GM18909 (cell line): ENCODE results near the gene TM2D3.
A peak's percentile ranks its signal among the peaks of the same experiment; 100 is the strongest.
"Not testable (repeated sequence)": the region's sequence is repeated elsewhere in the genome, so short reads cannot be mapped to it uniquely, and the experiment has no call there.

Experiments
- ATAC-seq: cut with Tn5 transposase; IDR thresholded peaks from one replicate; pipeline ENCODE4 v1.9.1; 2021; ENCODE audit warnings: mild to moderate bottlenecking; ENCODE audit not compliant: unreplicated experiment, poor library complexity

The TM2D3 gene

DNA sequence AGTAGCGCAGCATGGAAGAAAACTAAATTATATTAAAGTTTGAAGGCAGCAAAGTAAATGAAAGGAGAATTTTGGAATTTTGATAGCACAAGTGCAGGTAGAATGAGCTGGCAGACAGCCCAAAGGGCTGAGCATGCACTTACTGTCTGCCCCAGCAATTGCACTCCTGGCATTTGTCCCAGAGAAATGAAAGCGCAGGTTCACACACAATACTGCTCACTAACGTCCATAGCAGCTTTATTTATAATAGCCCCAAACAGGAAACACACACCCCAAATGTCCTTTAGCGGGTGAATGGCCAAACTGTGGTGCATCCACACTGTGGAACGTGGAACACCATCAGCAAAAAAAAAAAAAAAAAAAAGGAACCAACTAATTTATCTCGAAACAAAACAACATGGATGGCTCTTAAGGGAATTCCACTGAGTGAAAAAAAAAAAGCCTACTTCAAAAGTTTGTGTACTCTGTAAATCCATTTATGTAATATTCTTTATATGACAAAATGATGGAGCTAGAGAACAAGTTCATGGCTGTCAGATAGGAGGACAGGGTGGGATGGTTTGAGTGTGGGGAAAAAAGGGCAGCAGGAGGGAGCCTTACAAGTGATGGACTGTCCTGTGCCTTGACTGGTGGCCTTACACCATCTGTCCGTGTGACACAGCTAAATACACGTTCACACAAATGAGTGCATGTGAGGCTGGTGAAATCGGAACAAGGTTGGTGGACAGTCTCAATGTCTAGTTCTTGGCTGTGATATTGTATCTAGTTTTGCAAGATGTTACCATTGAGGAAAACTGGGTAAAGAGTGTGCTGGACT lies 6.0 kb upstream of the TM2D3 start:
- no peak for ATAC-seq

DNA sequence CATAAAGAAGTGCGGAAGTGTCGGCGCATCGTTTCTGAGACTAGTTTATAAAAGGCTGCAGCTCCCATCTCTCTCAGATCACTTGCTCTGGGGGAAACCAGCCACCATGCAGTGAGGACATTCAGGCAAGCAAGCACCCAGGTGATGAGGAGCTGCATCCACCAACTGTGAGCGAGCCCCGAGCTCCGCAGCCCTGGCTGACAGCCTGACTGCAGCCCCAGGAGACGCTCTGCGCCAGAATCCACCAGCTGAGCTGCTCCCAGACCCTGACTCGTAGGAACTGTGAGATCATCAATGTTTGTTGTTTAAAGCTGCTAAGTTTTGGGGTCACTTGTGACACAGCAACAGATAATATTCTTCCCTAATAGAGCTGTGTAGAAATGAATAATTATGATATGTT lies 5.0 kb upstream of the TM2D3 start:
- no peak for ATAC-seq

GRCh38 chr15:101654624-101655337 lies 2.6 kb upstream of the TM2D3 start:
- ATAC-seq, result not testable (repeated sequence)

GRCh38 chr15:101654171-101654570 lies 2.0 kb upstream of the TM2D3 start:
- ATAC-seq, result no peak

GRCh38 chr15:101652786-101653430 lies 727 bp upstream of the TM2D3 start:
- no peak for ATAC-seq

GRCh38 chr15:101651554-101652097 lies 555 bp downstream of the TM2D3 start:
- peak; percentile 51 for ATAC-seq

DNA sequence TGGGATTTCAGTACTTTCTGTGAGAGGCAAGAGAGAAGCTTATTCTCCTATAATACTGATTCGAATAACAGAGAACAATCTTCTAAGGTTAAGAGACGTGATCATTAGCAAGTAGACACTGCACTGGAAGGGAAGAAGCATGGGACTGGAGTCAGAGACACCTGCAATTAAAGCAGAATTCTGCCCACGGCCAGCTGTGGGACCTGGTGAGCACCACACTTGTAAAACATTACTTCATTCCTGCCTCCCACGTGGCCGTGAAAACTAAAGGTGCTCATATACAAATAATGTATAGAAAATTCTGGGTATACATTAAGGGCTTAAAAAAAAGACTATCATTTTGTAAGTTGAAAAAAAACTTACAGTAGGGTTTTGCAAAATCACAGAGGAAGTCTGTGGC lies 2.0 kb downstream of the TM2D3 start:
- no peak for ATAC-seq

GRCh38 chr15:101648356-101648755 lies 3.8 kb downstream of the TM2D3 start:
- no peak for ATAC-seq

DNA sequence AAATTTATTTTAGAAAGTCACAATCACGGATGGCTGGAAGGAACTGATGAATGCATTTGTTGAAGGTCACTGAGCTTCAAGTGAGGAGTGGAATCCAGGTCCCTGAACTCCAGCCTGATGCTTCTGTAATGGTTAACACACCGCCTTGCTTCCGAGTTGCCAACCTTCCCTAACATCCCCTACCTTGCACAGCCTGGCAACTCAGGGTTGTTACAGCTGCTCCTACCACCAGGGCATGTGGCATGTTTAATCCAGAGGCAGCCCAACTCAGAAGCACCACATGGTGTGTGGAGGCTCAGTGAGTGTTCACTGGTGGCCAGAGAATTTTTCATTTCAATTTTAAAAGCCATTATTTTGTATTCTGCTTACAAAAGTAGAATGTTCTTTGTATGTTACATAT lies 4.9 kb downstream of the TM2D3 start:
- ATAC-seq, result no peak

DNA sequence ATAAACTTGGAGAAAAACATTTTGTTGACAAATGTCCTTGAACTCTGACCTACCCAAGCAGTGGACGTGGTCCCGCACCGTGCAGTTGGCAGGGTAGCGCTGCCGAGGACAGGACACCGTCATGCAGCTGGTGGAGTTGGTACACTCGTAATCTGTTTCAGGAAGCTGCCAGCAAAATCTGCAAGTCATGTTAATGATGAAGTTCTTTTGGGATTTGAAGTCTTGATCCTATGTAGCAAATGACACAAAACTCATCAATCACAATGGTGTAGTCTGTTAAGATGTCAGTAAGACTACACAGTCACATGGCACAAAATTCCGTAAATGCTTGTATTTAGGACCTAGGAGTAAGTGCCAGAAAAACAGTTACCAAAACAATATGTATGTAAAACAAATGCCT lies 5.5 kb downstream of the TM2D3 start:
- ATAC-seq, result no peak

- ATAC-seq, result no peak
Measured at GRCh38 chr15:101642361-101642760, 9.8 kb downstream of the TM2D3 start.

GRCh38 chr15:101641894-101642293 lies 10.3 kb downstream of the TM2D3 start:
- ATAC-seq, result no peak

GRCh38 chr15:101641129-101641764 lies 10.9 kb downstream of the TM2D3 start:
- ATAC-seq, result peak; percentile 68

- ATAC-seq, result no peak
Measured at GRCh38 chr15:101639667-101640066, 12.5 kb downstream of the TM2D3 start.

- ATAC-seq, result no peak
Measured at GRCh38 chr15:101637919-101638318, 14.3 kb downstream of the TM2D3 start.

GRCh38 chr15:101637516-101637915 lies 14.7 kb downstream of the TM2D3 start:
- ATAC-seq, result no peak

DNA sequence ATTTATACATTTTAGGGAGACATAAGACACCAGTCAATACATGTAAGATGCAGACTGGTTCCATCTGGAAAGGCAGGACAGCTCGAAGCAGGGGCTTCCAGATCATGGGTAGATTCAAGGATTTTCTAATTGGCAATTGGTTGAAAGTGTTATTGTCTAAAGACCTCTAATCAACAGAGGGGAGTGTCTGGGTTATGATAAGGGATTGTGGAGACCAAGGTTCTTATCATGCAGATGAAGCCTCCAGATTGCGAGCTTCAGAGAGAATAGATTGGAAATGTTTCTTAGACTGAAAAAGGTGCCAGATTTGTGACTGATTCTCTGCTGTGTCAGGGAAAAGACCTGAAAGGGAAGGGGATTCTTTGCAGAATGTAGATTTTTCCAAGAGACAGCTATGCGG lies 15.1 kb downstream of the TM2D3 start:
- no peak for ATAC-seq

GRCh38 chr15:101635944-101636727 lies 16.0 kb downstream of the TM2D3 start:
- ATAC-seq, result no peak

DNA sequence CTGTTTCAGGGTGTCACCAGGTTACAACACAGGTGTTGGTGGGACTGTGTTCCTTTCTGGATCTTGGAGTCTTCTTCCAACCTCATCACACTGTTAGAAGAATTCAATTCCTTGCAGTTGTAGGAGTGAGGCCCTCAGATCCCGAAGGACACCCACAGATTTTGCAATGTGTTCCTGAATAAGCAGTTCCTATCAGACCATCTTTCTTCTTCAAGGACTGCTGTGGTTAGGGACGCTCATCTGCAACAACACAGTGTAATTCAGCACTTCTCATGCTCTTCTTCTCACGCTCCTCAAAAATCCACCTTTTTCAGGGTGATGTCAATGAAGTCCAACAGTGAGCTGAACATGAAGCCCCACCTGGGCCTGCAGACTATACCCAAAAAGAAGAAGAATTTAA lies 18.8 kb downstream of the TM2D3 start:
- no peak for ATAC-seq

- ATAC-seq, result not testable (repeated sequence)
Measured at GRCh38 chr15:101626729-101627128, 25.5 kb downstream of the TM2D3 start.
